NOMO-1 treated with dmso at 0.1 percent for 144 hours (cell line): Measurements from ENCODE around the gene GPR4.
A peak's percentile ranks its signal among the peaks of the same experiment; 100 is the strongest.
"Not testable (repeated sequence)": the region's sequence is repeated elsewhere in the genome, so short reads cannot be mapped to it uniquely, and the experiment has no call there.

Experiments
- DNase-seq: peaks from one replicate; lab custom pipeline; 2025; ENCODE audit not compliant: unreplicated experiment; lab: John Stamatoyannopoulos, UW

GPR4 gene

DNA sequence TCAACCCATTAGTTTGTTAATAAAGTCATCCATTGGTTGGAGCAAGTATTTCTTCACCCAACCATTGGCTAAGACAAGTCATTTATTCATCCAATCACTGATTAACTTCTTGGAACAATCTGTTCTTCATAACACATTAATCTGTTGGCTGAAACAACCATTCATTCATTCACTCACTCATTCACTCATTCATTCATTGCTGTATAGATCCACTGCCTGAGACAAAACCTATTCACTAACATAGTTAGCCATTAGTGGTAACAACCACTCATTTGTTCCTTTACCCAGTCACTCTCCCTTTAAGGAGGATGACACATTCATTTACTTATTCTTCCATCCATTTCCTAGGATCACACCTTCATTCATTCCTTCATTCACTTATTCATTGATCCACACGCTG, 22.0 kb upstream of the GPR4 start:
- DNase-seq, result no peak

DNA sequence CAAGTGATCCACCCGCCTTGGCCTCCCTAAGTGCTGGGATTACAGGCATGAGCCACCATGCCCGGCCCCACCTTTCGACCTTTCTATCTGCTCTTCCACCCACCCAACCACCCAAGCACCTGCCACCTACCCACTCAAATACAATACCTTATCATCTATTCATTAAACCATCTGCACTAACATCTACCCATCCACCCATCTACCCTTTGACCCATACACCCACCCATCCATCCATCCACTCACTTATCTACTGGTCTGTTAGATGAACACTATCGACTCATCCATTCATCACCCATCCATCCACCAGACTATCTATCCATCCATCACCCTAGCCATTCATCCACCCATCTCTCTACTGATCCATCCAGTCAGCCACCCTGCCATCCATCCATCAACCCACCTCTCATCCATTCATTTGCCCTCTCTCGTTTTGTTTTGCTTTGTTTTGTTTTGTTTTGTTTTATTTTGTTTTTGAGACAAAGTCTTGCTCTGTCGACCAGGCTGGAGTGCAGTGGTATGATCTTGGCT, 20.0 kb upstream of the GPR4 start:
- DNase-seq, result no peak

DNA sequence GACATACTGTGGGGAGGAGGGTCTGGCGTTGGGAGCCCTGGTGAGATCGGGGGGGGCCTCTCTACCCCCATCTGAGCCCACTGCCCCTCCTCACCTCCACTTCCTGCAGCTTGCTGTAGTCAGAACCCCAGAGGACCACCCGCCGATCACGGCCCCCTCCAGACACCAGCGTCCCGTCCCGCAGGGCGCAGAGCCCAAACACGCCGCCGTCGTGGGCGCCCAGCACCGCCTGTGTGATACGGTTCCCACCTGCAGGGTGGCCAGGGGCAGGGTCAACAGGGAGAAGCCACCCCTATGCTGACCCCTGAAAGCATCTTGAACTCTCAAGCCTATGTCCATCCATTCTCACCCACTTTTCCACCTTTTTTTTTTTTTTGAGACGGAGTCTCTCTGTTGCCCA, 19.4 kb upstream of the GPR4 start:
- no peak for DNase-seq

DNA sequence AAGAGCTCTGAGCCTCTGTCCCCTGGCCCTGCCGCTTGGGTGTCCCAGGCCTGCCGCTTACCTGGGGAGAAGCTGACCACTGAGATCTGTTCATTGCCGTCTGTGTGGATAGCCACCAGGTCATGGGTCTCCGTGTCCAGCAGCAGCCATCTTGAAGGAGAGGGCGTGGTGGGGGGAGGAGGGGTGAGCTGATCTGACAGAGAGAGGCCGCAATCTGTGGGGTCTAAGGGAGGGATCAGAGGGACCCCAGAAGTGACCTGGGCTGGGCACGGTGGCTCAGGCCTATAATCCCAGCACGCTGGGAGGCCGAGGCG, 14.6 kb upstream of the GPR4 start:
- DNase-seq, result no peak

DNA sequence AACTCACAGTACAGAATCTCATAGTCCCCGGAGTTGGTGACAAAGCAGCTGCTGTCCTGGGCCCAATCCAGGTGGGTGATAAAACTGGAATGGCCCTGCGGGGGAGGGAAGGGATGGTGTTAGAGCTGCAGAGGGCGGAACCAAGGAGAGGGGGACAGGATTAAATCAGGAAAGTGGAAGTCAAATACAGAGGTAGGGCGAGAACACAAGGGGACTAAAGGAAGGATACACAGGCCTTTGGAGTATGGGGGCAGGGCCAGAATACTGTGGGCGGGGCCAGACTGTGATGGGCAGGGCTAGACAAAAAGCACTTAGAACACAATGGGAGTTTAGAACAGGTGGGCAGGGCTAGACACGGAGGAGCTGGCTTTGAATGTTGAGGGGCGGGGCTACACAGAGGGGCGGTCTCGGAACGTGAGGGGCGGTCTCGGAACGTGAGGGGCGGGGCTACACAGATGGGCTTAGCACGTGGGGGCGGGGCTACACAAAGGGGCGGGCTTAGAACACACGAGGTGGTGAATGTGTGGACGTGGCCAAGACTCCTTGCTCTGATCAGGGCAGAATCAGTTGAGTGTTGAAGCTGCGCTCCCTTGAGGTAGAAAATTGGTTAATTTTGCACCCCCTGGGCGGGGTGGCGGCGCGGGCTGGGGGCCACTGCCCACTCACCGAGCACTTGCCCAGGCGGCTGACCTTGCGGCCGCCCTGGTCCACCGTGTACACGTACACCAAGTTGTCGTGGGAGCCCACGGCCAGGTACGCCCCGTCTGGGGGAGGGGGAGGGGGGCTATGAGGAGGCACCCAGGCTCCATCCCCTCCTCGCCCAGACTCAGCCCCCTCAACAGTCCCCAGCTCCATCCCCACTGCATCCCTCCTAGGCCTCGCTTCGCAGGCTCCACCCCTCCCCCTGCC, 14.0 kb upstream of the GPR4 start:
- DNase-seq, result peak; percentile 46

DNA sequence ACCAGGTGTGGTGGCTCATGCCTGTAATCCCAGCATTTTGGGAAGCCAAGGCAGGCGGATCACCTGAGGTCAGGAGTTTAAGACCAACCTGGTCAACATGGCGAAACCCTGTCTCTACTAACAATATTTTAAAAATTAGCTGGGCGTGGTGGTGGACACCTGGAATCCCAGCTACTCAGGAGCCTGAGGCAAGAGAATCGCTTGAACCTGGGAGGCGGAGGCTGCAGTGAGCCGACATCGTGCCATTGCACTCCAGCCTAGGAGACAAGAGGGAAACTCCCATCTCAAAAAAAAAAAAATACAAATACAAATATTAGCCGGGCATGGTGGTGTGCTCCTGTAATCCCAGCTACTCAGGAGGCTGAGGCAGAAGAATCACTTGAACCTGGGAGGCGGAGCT, 13.0 kb upstream of the GPR4 start:
- DNase-seq, result not testable (repeated sequence)

DNA sequence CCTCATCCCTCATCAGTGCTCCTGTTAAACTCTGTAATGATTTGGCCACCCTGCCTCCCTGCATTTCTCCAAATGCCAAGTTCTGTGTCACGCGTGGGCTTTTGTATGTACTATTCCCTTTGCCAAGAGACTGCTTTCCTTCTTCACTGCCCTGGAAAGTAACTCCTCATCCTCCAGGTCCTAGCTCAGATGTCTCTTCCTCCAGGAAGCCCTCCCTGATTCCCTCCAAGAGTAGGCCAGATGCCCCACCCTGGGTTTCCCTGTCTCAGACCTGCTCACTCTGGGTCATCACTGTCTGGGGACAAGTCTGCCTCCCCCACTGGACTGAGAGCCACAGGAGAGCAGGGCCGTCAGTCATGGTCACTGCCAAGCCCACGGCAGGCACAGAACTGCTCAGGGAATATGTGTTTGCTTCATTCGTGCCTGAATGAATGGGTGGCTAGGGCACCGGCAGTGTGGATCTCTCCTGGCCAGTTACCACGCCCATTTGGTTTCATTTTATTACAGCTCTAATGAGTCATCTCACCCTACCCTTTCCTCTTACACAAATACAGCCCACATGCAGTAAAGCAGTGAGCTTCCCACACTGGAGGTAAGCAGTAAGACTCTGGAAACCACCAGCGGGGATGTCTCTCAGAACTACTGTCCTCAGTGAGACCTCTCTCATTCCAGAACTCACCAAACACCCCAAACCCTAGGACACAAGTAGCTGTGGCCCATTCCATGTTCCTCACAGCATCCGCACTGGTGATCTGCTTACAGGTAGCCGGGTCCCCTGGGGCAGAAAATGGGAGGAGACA, 12.1 kb upstream of the GPR4 start:
- peak; percentile 41 for DNase-seq

DNA sequence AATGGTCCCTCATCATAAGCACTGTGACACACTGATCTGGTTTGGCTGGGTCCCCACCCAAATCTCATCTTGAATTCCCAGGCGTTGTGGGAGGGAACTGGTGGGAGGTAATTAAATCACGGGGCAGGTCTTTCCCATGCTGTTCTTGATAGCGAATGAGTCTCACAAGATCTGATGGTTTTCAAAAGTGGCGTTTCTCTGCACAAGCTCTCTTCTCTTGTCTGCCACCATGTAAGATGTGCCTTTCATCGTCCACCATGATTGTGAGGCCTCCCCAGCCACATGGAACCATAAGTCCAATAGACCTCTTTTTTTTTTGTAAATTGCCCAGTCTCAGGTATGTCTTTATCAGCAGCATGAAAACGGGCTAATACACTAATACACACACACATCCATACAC, 6.9 kb upstream of the GPR4 start:
- DNase-seq, result no peak

DNA sequence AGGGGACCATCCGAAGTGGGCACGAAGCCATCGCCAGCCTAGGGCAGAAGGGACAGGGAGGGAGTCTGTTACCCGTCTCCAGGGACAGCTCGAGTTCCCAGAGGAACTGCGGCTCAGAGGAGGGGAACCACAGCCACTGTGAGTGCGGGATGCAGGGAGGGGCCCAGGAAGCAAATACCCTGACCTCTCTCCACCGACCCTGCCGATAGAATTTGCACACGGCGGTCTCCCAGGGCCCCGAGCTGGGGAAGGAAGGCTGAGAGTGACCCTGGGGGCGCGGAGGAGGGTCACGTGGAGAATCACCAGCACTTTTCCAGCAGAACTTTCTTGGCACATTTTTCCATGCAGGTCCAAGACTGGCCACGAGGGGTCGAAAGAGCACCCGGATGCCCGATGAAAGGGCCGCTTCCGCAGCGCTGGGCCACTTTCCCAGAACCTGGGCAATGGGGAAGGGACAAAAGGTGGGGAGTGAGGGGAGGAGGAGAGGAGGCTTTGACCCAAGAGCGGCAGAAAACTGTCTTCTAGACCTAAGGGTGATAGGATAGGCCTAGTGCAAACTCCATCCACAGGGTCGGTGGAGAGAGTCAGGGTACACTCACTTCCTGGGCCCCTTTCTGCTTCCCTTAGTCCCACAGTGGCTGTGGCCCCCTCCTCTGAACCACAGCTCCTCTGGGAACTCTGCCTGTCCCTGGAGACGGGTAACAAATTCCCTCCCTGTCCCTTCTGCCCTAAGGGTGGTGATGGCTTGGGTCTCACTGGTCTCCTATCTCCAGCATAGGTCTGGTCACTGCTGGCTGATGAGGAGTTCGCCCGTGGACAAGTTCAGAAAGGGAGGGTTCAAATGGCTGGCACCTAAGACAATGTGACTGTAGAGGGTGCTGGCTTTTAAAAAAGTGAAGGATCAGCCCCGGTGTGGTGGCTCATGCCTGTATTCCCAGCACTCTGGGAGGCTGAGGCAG, 5.3 kb upstream of the GPR4 start:
- DNase-seq, result no peak

DNA sequence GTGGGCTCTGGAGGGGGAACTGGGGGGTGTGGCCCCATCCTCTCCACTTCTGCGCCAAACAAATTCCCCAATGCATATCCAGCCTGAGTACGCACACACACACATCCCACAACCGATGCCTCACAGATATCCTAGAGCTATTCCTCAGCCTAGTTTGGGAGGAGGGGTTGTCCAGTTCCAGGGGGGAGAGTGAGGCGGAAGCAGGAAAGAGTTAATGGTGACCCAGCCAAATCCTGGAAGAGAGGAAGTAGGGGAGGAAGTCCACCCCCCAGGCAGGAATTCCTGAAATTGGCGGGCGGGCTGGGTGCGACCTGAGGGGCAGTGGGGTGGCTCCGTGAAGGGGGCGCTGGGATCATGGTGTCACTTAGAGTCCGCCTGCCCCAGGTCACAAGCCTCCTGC, 897 bp downstream of the GPR4 start:
- no peak for DNase-seq

DNA sequence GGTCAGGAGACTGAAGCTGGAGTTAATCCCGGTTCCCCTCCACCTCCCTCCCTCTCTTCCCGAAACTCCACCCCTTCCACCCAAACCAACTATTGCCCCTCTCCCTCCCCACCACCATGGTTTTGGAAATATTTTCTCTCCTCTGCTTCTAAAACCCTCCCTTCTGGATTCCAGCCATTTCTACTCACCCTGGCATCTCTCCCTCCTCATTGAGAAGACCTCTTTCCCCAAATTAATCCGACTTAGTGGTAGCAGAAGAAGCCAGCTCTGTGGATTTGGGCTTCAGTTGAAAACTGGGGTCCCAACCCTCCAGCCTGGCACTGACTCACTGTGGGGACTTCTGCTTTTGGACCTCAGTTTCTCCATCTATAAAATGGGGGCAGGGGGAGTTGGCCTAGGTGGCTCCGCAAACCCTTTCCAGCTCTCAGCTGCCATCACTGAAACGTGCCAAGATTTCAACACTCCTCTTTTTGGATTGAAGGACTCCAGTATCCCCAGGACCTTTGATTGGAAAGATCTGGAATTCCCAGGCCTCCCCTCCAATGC, 1.6 kb downstream of the GPR4 start:
- no peak for DNase-seq

DNA sequence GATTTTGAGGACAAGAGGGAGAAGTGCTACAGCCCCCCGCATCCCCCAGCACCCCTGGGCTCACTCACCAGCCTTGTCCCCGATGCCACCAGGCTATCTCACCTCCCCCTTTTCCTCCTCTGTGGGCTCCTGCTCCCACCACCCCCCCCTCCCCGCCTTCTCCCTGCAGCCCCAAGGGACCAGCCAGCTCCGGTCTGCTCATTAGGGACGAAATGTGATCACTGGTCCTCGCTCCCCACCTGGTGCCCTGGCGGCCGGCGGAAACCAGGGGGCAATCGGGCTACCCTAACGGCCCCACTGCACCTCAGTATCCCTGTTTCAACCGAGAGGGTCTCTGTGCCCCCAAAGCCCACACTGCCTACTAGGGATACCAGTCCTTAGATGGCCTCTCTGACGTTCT, 2.7 kb downstream of the GPR4 start:
- no peak for DNase-seq

DNA sequence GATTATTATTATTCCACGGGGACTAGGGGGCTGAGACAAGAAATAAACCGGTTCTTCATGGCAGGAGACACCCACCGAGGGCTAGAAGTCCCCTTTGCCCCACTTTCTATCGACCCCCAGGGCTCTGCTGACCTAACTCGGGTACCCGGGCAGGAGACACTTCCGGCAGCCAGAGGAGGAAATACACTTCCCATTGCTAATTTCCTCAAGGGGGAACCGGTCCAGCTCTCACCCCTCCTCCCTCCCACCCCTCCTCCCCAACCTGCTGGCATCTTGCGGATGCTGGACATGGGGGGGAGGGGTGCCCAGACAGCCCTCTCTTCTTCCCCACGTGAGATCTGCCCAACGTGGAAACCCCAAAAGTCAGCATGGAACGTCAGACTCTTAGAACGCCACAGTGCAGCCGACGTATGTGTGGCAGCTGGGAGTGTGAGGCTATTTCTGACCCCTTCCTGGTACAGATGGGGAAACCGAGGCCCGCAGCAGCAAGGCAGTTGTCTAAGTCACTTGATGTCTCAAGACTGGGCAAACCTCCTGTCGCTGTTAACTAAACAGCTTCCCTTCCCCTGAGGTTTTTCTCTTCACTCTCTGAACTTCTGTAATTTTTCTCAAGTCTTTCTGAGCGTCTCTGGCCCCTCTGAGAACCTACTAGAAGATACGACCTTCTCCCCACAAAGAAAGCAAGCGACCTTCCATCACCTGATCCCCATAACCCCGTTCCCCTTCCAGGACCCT, 3.6 kb downstream of the GPR4 start:
- no peak for DNase-seq

DNA sequence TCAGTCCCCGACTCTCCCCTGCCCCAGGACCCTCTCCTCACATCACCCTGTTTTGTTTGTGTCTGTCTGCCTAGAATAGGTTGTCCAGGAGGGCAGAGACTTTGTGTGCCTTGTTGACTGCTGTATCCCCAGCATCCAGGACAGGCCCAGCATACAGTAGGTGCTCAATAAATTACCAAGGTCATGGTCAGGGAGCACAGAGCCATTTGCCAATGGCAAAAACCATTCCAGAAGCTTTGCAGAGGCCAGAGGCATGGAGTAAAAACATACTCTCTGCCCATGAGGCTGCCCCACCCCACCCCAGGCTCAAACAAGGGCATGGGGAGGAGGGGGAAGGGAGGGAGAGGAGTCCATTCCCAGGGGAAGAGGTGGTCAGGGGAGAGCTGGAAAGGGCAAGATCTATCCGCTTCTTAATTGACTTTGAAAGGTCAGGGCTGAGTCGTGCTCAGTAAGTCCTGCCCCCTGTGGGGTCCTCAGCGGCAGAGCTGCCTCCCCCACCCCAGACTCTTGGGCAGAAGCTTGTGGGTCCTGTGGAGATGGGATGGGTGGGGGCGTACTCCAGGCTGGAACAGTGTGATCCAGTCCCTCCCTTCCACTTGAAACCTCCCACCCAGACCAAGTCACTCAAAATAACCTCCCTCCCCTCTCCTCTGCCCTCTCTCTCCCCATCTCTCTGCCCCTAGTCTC, 4.4 kb downstream of the GPR4 start:
- DNase-seq, result no peak

DNA sequence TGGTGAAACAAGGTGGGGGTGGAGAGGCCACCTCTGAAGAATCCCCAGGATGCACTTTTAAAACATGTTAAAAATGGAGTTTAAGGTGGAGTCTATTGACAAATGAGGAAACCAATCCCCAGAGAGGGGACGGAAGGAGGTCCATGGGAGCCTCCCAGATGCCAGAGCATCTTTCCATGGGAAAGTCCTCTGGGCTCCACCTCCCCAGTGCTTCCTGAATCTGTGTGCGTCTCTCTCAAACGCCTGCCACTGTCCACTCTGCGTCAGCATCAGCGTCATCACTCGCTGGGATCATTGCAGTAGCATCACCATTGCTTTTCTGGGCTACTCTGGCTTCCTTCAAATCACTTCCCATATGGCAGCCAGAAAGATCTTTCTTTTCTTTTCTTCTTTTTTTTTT, 6.2 kb downstream of the GPR4 start:
- DNase-seq, result no peak

DNA sequence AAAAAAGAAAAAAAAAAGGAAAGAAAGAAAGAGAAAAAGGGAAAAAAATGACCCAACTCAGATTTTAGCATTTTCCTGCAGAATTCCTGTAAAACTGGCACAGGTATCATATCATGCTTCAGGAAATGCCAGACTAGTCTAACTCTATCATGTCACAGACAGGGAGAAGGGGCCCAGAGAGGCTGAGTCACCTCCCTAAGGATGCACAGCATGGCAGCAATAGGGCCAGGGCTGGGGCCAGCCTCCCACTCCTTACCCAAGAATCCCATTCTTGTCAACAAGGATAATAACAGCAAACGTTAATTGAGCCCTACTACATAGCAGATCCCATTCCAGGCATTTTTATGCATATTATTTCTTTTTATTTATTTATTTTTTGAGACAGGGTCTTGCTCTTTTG, 8.5 kb downstream of the GPR4 start:
- DNase-seq, result no peak

DNA sequence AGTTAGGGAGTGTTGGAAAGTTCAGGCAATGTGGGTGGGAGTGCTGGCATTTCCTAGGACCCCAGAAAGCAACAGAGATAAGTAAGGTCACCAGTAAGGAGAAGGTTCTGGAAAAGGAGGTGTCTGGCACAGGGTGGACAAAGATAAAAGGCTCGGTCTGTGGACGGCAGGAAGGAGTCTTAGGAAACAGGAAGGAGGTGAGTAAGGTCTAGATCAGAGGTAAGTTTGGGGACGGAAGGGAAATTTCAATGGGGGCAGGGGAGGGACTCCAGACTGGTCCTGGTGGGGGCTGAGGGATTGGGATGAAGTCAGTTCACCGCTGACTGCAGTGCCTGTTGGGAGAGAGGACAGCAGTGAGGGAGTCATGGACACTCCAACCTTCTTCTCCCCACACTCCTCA, 9.6 kb downstream of the GPR4 start:
- DNase-seq, result no peak

DNA sequence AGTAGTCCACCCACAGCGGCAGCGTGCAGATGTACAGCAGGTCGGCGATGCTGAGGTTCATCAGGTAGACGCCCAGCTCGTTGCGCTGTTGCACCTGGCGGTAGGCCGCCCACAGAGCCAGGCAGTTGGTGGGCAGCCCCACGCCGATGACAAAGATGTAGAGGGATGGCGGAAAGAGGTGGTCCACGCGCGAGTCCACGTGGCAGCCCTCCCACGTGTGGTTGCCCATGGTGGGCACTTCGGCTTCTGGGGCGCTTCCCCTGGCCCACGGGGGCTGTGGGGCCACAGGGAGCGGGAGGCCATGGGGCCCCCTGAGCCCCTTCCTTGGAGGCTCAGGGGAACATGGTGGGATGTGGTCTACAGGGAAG, 10.4 kb downstream of the GPR4 start:
- no peak for DNase-seq

DNA sequence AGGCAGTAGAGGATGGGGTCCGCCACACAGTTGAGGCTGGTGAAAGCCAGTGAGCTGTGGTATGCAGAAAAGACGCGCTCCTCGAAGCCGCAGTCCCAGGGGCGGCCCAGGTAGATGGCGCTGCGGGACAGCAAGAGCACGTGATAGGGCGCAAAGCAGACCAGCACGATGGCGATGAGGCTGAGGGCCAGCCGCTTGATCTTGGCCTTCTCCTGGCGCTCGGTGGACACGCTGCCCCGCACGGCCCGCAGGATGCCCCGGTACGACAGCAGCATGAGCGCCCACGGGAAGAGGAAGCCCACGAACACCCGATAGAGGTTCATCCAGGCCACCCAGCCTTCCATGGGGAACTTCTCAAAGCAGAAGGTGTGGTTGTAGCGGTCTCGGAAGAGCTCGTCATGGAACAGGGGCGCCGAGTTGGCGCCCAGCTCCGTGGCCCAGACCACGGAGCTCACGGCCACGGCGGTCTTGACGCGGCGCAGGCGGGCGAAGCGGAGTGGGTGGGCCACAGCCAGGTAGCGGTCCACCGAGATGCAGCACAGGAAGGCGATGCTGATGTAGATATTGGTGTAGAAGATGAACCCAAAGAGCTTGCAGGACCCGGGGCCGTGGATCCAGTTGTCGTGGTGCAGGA, 10.9 kb downstream of the GPR4 start:
- no peak for DNase-seq
